PC-9 (cell line): ENCODE measurements around the gene DNAJC13. TPM values are rescaled to one million over a fixed set of nuclear protein-coding genes. Genes with fewer than 3 reads are reported as not detected.

Experiments
- BruUV-seq: library from RNA; stranded (reverse); fragments of 400-500 nt; replicated peaks from 2 replicates; lab custom pipeline; 2021; lab: Mats Ljungman, UMichigan
- CTCF ChIA-PET: fragments of 300-600 bp; sonication (Branson Sonifier 250); formaldehyde crosslinking; loops from one replicate; lab custom pipeline; 2022; ENCODE audit warnings: antibody characterized with exemption; lab: Charles Lee
- POLR2A ChIA-PET: fragments of 300-600 bp; sonication (Branson Sonifier 250); formaldehyde crosslinking; loops from one replicate; lab custom pipeline; 2022; ENCODE audit warnings: antibody characterized with exemption; ENCODE audit not compliant: unreplicated experiment; lab: Charles Lee
- DNase-seq, 2 experiments: peaks; one replicate each; pipeline versions ENCODE4 v3.0.0 to v3.0.0-alpha.2; 2015 to 2022; ENCODE audit warnings: mixed read lengths in 1 of 2
- H2AFZ ChIP-seq: fragments of 200-600 bp; sonication (generic); 2 replicates; pipeline ENCODE4 v1.8.1; 2017; ENCODE audit warnings: antibody characterized with exemption
- H3F3A ChIP-seq: fragments of 200-600 bp; sonication (generic); 2 replicates; pipeline ENCODE4 v1.8.1; 2017; ENCODE audit warnings: antibody characterized with exemption, mild to moderate bottlenecking, low read depth; ENCODE audit not compliant: insufficient read depth
- H3K27ac ChIP-seq: fragments of 200-600 bp; sonication (generic); 2 replicates; pipeline ENCODE4 v1.6.1; 2016; ENCODE audit warnings: mixed run types
- H3K27me3 ChIP-seq: fragments of 200-600 bp; sonication (generic); 2 replicates; pipeline ENCODE4 v1.6.1; 2016; ENCODE audit warnings: low read depth, mixed run types; ENCODE audit not compliant: insufficient read depth
- H3K36me3 ChIP-seq: fragments of 200-600 bp; sonication (generic); 2 replicates; pipeline ENCODE4 v1.6.1; 2016; ENCODE audit warnings: low read depth, mixed run types
- H3K4me1 ChIP-seq: fragments of 200-600 bp; sonication (generic); replicated peaks from 2 replicates; pipeline ENCODE4 v1.6.1; 2016; ENCODE audit warnings: mixed run types; ENCODE audit not compliant: insufficient read depth
- H3K4me2 ChIP-seq: fragments of 200-600 bp; sonication (generic); 2 replicates; pipeline ENCODE4 v1.6.1; 2017; ENCODE audit warnings: mixed run types
- H3K4me3 ChIP-seq: fragments of 200-600 bp; sonication (generic); 2 replicates; pipeline ENCODE4 v1.6.1; 2016; ENCODE audit warnings: mixed run types
- H3K79me2 ChIP-seq: fragments of 200-600 bp; sonication (generic); 2 replicates; pipeline ENCODE4 v1.6.1; 2017; ENCODE audit warnings: low read depth, mixed run types
- H3K9me2 ChIP-seq: fragments of 200-600 bp; sonication (generic); 2 replicates; pipeline ENCODE4 v1.8.1; 2017; ENCODE audit warnings: mild to moderate bottlenecking; ENCODE audit not compliant: insufficient read depth
- H3K9me3 ChIP-seq: fragments of 200-600 bp; sonication (generic); 2 replicates; pipeline ENCODE4 v1.8.1; 2016; ENCODE audit warnings: low read depth; ENCODE audit not compliant: insufficient read depth
- H4K20me1 ChIP-seq: fragments of 200-600 bp; sonication (generic); 2 replicates; pipeline ENCODE4 v1.8.1; 2017; ENCODE audit not compliant: insufficient read depth
- EZH2 ChIP-seq: fragments of 200-600 bp; sonication (generic); IDR thresholded peaks from 2 replicates; pipeline ENCODE4 v1.8.0; 2017; ENCODE audit warnings: antibody characterized with exemption, low read depth
- intact Hi-C: fragments of 100-400 bp; cut with micrococcal nuclease; formaldehyde crosslinking; loops from one replicate; pipeline ENCODE4 v1.10.0; 2022; ENCODE audit not compliant: unreplicated experiment
- total RNA-seq: library from RNA; stranded (reverse); gene quantifications from 2 replicates; pipeline ENCODE4 v1.2.3, GENCODE V29; 2021
- TF ChIP-seq, protein P1 (sequence below): fragments of 200-600 bp; sonication (generic); conservative IDR thresholded peaks from 2 replicates; pipeline ENCODE4 v1.6.1; 2017; ENCODE audit warnings: mixed run types, antibody characterized with exemption, mild to moderate bottlenecking, moderate library complexity

DNAJC13 gene
- total RNA-seq, 1 experiment from 2014 or later = 56.6 TPM

DNA sequence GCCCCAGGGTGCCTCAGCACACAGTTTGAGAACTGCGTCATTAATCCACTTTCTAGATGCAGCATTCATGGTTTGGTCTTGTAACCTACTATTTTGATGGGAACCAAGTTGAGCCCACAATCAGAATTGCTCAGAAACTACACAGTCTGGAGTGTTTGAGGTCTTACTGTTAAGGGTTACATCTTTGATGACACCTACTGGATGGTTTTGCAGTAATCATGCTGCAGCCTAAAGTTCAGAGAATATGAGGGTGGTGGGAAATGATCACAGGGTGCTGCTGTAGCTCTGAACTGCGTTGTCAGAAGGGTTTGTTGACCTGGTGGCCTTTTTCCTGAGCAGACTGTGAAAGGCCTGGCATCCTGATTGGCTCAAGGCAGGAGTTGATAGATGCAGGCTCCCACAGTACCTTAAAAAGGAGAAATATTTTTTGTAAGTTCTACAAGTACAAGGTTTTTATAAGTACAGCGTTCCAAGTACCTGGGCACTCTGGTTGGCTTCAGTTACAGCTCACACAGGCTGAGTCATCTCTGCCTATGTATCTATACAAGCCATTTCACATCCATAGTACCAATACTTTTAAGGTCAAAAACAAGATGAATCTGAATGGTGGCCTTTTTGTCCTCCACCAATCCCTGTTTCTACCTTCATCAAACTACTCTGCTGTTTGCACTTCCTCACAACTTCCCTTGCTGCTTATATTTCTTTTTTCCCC lies 119.3 kb downstream of the DNAJC13 start:
- intact Hi-C loops = loop anchor here (1.0 to 5.0 kb wide), 2 partner anchors 106 to 846 kb away; no protein-coding TSS in a partner anchor
- POLR2A ChIA-PET = no interaction called here
- no peak for DNase-seq
- Histone ChIP-seq H4K20me1 (no peaks in the 10 kb centered on the region), H3K36me3 (peaks cover 3% of the 10 kb centered on the region; the same call in 1 of the 2 replicates), H3K4me3 (no peak overlapping the region), H2AFZ (no peak overlapping the region), H3K79me2 (no peaks in the 10 kb centered on the region), H3K4me1 (no peaks in the 10 kb centered on the region), H3K4me2 (no peak overlapping the region), H3K9me2 (no peaks in the 10 kb centered on the region), H3K27me3 (no peaks in the 10 kb centered on the region), H3K9me3 (no peaks in the 10 kb centered on the region), H3F3A (no peaks in the 10 kb centered on the region; the same call in 1 of the 2 replicates), H3K27ac (no peak overlapping the region)
- CTCF ChIA-PET = interaction anchor here (0.6 to 1.2 kb wide), 4 partner anchors 8 to 137 kb away, joined by 3 to 11 read pairs (median 3); no protein-coding TSS in a partner anchor
- no TSS peak for BruUV-seq
- no peak for TF ChIP-seq EZH2
- TF ChIP-seq, protein P1, sequence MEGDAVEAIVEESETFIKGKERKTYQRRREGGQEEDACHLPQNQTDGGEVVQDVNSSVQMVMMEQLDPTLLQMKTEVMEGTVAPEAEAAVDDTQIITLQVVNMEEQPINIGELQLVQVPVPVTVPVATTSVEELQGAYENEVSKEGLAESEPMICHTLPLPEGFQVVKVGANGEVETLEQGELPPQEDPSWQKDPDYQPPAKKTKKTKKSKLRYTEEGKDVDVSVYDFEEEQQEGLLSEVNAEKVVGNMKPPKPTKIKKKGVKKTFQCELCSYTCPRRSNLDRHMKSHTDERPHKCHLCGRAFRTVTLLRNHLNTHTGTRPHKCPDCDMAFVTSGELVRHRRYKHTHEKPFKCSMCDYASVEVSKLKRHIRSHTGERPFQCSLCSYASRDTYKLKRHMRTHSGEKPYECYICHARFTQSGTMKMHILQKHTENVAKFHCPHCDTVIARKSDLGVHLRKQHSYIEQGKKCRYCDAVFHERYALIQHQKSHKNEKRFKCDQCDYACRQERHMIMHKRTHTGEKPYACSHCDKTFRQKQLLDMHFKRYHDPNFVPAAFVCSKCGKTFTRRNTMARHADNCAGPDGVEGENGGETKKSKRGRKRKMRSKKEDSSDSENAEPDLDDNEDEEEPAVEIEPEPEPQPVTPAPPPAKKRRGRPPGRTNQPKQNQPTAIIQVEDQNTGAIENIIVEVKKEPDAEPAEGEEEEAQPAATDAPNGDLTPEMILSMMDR = no peak

DNA sequence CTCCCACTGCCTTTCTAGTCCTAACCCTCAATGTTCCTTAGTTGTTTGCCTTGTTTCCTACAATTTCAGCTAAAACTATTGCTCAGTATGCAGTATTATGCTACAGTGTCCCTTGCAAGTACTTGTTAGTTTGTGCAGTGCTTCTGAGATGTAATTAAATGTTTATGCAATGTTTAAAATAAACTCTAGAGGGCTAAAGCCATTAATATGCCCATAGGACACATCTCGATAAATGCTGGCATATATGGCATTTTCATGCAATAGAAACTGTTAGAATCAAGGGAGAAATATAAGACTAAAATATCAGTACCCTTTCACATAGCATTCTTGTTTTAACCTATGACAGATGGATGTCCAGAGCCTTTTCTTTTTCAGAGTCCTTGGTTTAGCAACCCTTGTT lies 120.0 kb downstream of the DNAJC13 start:
- CTCF ChIA-PET = interaction anchor here (0.6 kb wide), 1 partner anchor 138 kb away, joined by 3 read pairs; no protein-coding TSS in a partner anchor

GRCh38 chr3:132538072-132538471 lies 120.8 kb downstream of the DNAJC13 start:
- no peak for DNase-seq
- no peak overlapping the region for H3K4me3 ChIP-seq
- no peak overlapping the region for H2AFZ ChIP-seq
- no peak overlapping the region for H3K27ac ChIP-seq
- ChIA-PET POLR2A (no interaction called here), CTCF (no interaction called here)
- intact Hi-C loops = loop anchor here (5.0 kb wide), 1 partner anchor 844 kb away; no protein-coding TSS in a partner anchor
- TF ChIP-seq, protein P1 = no peak
- no peak for TF ChIP-seq EZH2
- H3K36me3 ChIP-seq = peaks cover 3% of the 10 kb centered on the region; the same call in 1 of the 2 replicates
- H3K9me2 ChIP-seq = no peaks in the 10 kb centered on the region
- BruUV-seq = no TSS peak
- H3F3A ChIP-seq = peaks cover 10% of the 10 kb centered on the region
- H3K79me2 ChIP-seq = no peaks in the 10 kb centered on the region
- no peaks in the 10 kb centered on the region for H4K20me1 ChIP-seq
- H3K27me3 ChIP-seq = no peaks in the 10 kb centered on the region
- H3K9me3 ChIP-seq = no peaks in the 10 kb centered on the region
- H3K4me2 ChIP-seq = no peak overlapping the region
- H3K4me1 ChIP-seq = peaks cover 12% of the 10 kb centered on the region

More for the DNA sequence above, 120.0 kb downstream of the DNAJC13 start:
- H3F3A ChIP-seq = peaks cover 2% of the 10 kb centered on the region
- POLR2A ChIA-PET = no interaction called here
- H3K27me3 ChIP-seq = no peaks in the 10 kb centered on the region
- no peaks in the 10 kb centered on the region for H3K9me2 ChIP-seq
- no peak for DNase-seq
- peaks cover 3% of the 10 kb centered on the region; the same call in 1 of the 2 replicates for H3K36me3 ChIP-seq
- H4K20me1 ChIP-seq = no peaks in the 10 kb centered on the region
- peaks cover 4% of the 10 kb centered on the region for H3K4me1 ChIP-seq
- H3K4me2 ChIP-seq = no peak overlapping the region
- no TSS peak for BruUV-seq
- H2AFZ ChIP-seq = no peak overlapping the region
- no peaks in the 10 kb centered on the region for H3K9me3 ChIP-seq
- H3K27ac ChIP-seq = no peak overlapping the region
- intact Hi-C loops = loop anchor here (5.0 kb wide), 1 partner anchor 845 kb away; no protein-coding TSS in a partner anchor
- H3K4me3 ChIP-seq = no peak overlapping the region
- no peaks in the 10 kb centered on the region for H3K79me2 ChIP-seq
- TF ChIP-seq, protein P1 = no peak
- no peak for TF ChIP-seq EZH2
